H1 (cell line): ENCODE measurements around the gene PRR36. TPM values are rescaled to one million over a fixed set of nuclear protein-coding genes. Genes with fewer than 3 reads are reported as not detected.

ENCODE experiments used
- CTCF ChIA-PET: fragments of 300-600 bp; sonication (Branson Sonifier 250); formaldehyde crosslinking; loops from one replicate; lab custom pipeline; 2021; ENCODE audit not compliant: partially characterized antibody; lab: Charles Lee
- POLR2A ChIA-PET: fragments of 300-600 bp; sonication (Branson Sonifier 250); formaldehyde crosslinking; loops from one replicate; lab custom pipeline; 2021; ENCODE audit warnings: inconsistent platforms; ENCODE audit not compliant: partially characterized antibody; lab: Charles Lee
- DNase-seq, 2 experiments: peaks; one replicate each; pipeline versions ENCODE4 v3.0.0 to v3.0.0-alpha.2; 2010 to 2022; ENCODE audit warnings: low spot score in 2 of 2, low read depth in 1 of 2, mixed read lengths in 1 of 2
- FAIRE-seq: peaks from 2 replicates; lab custom pipeline; 2011; peaks lifted over from hg19 to GRCh38; lab: Jason Lieb, UNC
- H2AFZ ChIP-seq: 2 replicates; pipeline ENCODE4 v1.8.1; 2012; ENCODE audit warnings: low read length, inconsistent platforms
- H2AK5ac ChIP-seq: 2 replicates; pipeline ENCODE4 v1.6.1; 2013; ENCODE audit warnings: low read depth, low read length
- H2BK120ac ChIP-seq: replicated peaks from 2 replicates; pipeline ENCODE3; 2013; ENCODE audit warnings: low read depth, low read length, inconsistent platforms
- H2BK12ac ChIP-seq: 2 replicates; pipeline ENCODE4 v1.6.1; 2013; ENCODE audit warnings: low read depth, low read length
- H2BK15ac ChIP-seq: 2 replicates; pipeline ENCODE4 v1.6.1; 2013; ENCODE audit warnings: low read length
- H2BK20ac ChIP-seq: 2 replicates; pipeline ENCODE4 v1.6.1; 2013; ENCODE audit warnings: low read length
- H2BK5ac ChIP-seq: 2 replicates; pipeline ENCODE4 v1.6.1; 2013; ENCODE audit warnings: low read depth, low read length
- H3K14ac ChIP-seq: 2 replicates; pipeline ENCODE4 v1.6.1; 2013; ENCODE audit warnings: inconsistent platforms; ENCODE audit not compliant: insufficient read length
- H3K18ac ChIP-seq: 2 replicates; pipeline ENCODE4 v1.6.1; 2013; ENCODE audit warnings: low read length; ENCODE audit errors: extremely low read depth
- H3K23ac ChIP-seq: 2 replicates; pipeline ENCODE4 v1.6.1; 2013; ENCODE audit warnings: inconsistent platforms; ENCODE audit not compliant: insufficient read length
- H3K23me2 ChIP-seq: 2 replicates; pipeline ENCODE4 v1.6.1; 2013; ENCODE audit warnings: low read depth, low read length
- H3K27ac ChIP-seq: 2 replicates; pipeline ENCODE4 v1.6.1; 2011; ENCODE audit warnings: low read depth, low read length, inconsistent platforms
- H3K27me3 ChIP-seq, 4 experiments: replicated peaks in 1 of 4; 1 replicate in 1 of 4; 2 replicates in 3 of 4; pipeline versions ENCODE4 v1.6.1 to v1.8.1; 2011 to 2013; ENCODE audit warnings: low read length in 3 of 4, mild to moderate bottlenecking in 3 of 4, inconsistent platforms in 2 of 4, mixed read lengths in 2 of 4, moderate library complexity in 1 of 4; ENCODE audit not compliant: control insufficient read depth in 3 of 4, insufficient read depth in 3 of 4; ENCODE audit errors: extremely low read depth in 1 of 4
- H3K36me3 ChIP-seq, 4 experiments: 2 replicates each; pipeline versions ENCODE4 v1.6.1 to v1.8.1; 2011 to 2013; ENCODE audit warnings: mild to moderate bottlenecking in 4 of 4, low read length in 3 of 4, moderate library complexity in 2 of 4, control low read depth in 1 of 4, inconsistent platforms in 1 of 4; ENCODE audit not compliant: insufficient read depth in 4 of 4, control insufficient read depth in 2 of 4
- H3K4ac ChIP-seq: replicated peaks from 2 replicates; pipeline ENCODE3; 2013; ENCODE audit warnings: low read length, low read depth, mixed read lengths, inconsistent platforms; ENCODE audit not compliant: insufficient read length
- H3K4me1 ChIP-seq, 4 experiments: replicated peaks in 1 of 4; 1 replicate in 1 of 4; 2 replicates in 3 of 4; pipeline versions ENCODE4 v1.6.1 to v1.8.1; 2011 to 2013; ENCODE audit warnings: low read length in 3 of 4, inconsistent platforms in 2 of 4, mixed read lengths in 1 of 4; ENCODE audit not compliant: insufficient read depth in 4 of 4, control insufficient read depth in 3 of 4
- H3K4me2 ChIP-seq, 2 experiments: 2 replicates each; pipeline versions ENCODE4 v1.6.1 to v1.8.1; 2011 to 2013; ENCODE audit warnings: low read depth in 2 of 2, low read length in 2 of 2, control low read depth in 1 of 2, inconsistent platforms in 1 of 2, mild to moderate bottlenecking in 1 of 2; ENCODE audit not compliant: insufficient read depth in 1 of 2
- H3K4me3 ChIP-seq, 4 experiments: fragments of 200-600, 300-600 bp in 1 of 4; sonication (generic), shearing (Covaris generic), sonication (Bioruptor Twin) in 1 of 4; 2 replicates each; pipeline versions ENCODE4 v1.5.1 to v1.8.1; 2011 to 2016; ENCODE audit warnings: low read length in 4 of 4, low read depth in 3 of 4, control low read depth in 2 of 4, inconsistent platforms in 2 of 4, mild to moderate bottlenecking in 2 of 4, mixed read lengths in 1 of 4, moderate library complexity in 1 of 4; ENCODE audit not compliant: insufficient read depth in 2 of 4; ENCODE audit errors: extremely low read depth in 1 of 4
- H3K56ac ChIP-seq: replicated peaks from 2 replicates; pipeline ENCODE3; 2013; ENCODE audit warnings: low read depth, mild to moderate bottlenecking, mixed read lengths, low read length, inconsistent platforms; ENCODE audit not compliant: insufficient read length
- H3K79me1 ChIP-seq: 2 replicates; pipeline ENCODE4 v1.6.1; 2013; ENCODE audit warnings: low read depth, low read length, control low read depth
- H3K79me2 ChIP-seq, 2 experiments: 2 replicates each; pipeline versions ENCODE4 v1.6.1 to v1.8.1; 2012 to 2013; ENCODE audit warnings: low read length in 2 of 2, mild to moderate bottlenecking in 2 of 2, inconsistent platforms in 1 of 2; ENCODE audit not compliant: insufficient read depth in 2 of 2, control insufficient read depth in 1 of 2
- H3K9ac ChIP-seq, 4 experiments: replicated peaks in 1 of 4; 1 replicate in 1 of 4; 2 replicates in 3 of 4; pipeline versions ENCODE4 v1.6.1 to v1.8.1; 2011 to 2013; ENCODE audit warnings: low read depth in 3 of 4, low read length in 3 of 4, control low read depth in 2 of 4, mild to moderate bottlenecking in 2 of 4, moderate library complexity in 2 of 4, inconsistent platforms in 1 of 4; ENCODE audit errors: extremely low read depth in 1 of 4
- H3K9me3 ChIP-seq, 2 experiments: 2 replicates each; pipeline versions ENCODE4 v1.6.1 to v1.8.1; 2012 to 2013; ENCODE audit warnings: mild to moderate bottlenecking in 2 of 2, moderate library complexity in 2 of 2, control low read depth in 1 of 2, inconsistent platforms in 1 of 2, low read depth in 1 of 2, low read length in 1 of 2, mixed read lengths in 1 of 2; ENCODE audit not compliant: insufficient read depth in 2 of 2
- H4K20me1 ChIP-seq, 2 experiments: replicated peaks in 1 of 2; 2 replicates each; pipeline versions ENCODE3 to v1.8.1; 2011 to 2013; ENCODE audit warnings: inconsistent platforms in 2 of 2, low read length in 2 of 2, mild to moderate bottlenecking in 1 of 2; ENCODE audit not compliant: insufficient read depth in 2 of 2, control insufficient read depth in 1 of 2
- H4K5ac ChIP-seq: 2 replicates; pipeline ENCODE4 v1.6.1; 2013; ENCODE audit warnings: low read length, low read depth, mixed read lengths, inconsistent platforms; ENCODE audit not compliant: insufficient read length
- H4K8ac ChIP-seq: 2 replicates; pipeline ENCODE4 v1.8.0; 2013; ENCODE audit warnings: mild to moderate bottlenecking, moderate library complexity, low read length, inconsistent platforms; ENCODE audit not compliant: insufficient read depth; ENCODE audit errors: extremely low read depth
- H4K91ac ChIP-seq: replicated peaks from 2 replicates; pipeline ENCODE3; 2013; ENCODE audit warnings: low read length, mixed read lengths, inconsistent platforms; ENCODE audit not compliant: insufficient read length
- ASH2L ChIP-seq: fragments of 200-600, 300-600 bp; sonication (generic); IDR thresholded peaks from one replicate; pipeline ENCODE4 v1.7.1; 2017; ENCODE audit warnings: low read length
- CBX5 ChIP-seq: fragments of 300-800, 300-1000 bp; sonication (generic); IDR thresholded peaks from 2 replicates; pipeline ENCODE4 v1.7.1; 2016; ENCODE audit warnings: antibody characterized with exemption, low read length, low read depth
- CREB1 ChIP-seq: IDR thresholded peaks from 2 replicates; pipeline ENCODE4 v1.6.1; 2012; ENCODE audit warnings: inconsistent platforms
- CTBP2 ChIP-seq: IDR thresholded peaks from 2 replicates; pipeline ENCODE4 v1.7.0; 2011; ENCODE audit warnings: borderline replicate concordance, mild to moderate bottlenecking, moderate library complexity, mixed read lengths, low read length; ENCODE audit not compliant: insufficient read depth, insufficient read length
- GABPA ChIP-seq: IDR thresholded peaks from 2 replicates; pipeline ENCODE4 v1.6.1; 2011; ENCODE audit warnings: mild to moderate bottlenecking, low read length, moderate library complexity, borderline replicate concordance; ENCODE audit not compliant: insufficient read depth
- HDAC2 ChIP-seq, 2 experiments: fragments of 300-600 bp in 1 of 2; sonication (generic) in 1 of 2; IDR thresholded peaks; 2 replicates each; pipeline ENCODE4 v1.6.1; 2011 to 2012; ENCODE audit warnings: low read depth in 2 of 2, low read length in 2 of 2, mild to moderate bottlenecking in 2 of 2, moderate library complexity in 2 of 2, borderline replicate concordance in 1 of 2, inconsistent platforms in 1 of 2
- JUND ChIP-seq: IDR thresholded peaks from 2 replicates; pipeline ENCODE4 v1.6.1; 2011; ENCODE audit warnings: mild to moderate bottlenecking, improper control_type of control experiment, low read length
- KDM1A ChIP-seq: fragments of 200-600, 300-600 bp; sonication (generic); IDR thresholded peaks from 2 replicates; pipeline ENCODE4 v1.7.1; 2016; ENCODE audit warnings: mild to moderate bottlenecking, low read length, borderline replicate concordance
- NRF1 ChIP-seq: IDR thresholded peaks from 2 replicates; pipeline ENCODE4 v1.6.1; 2011; ENCODE audit warnings: mild to moderate bottlenecking, low read depth, low read length, improper control_type of control experiment
- POLR2AphosphoS5 ChIP-seq: IDR thresholded peaks from 2 replicates; pipeline ENCODE4 v1.6.1; 2011; ENCODE audit warnings: low read depth, low read length
- SRF ChIP-seq: IDR thresholded peaks from 2 replicates; pipeline ENCODE4 v1.6.1; 2011; ENCODE audit warnings: mild to moderate bottlenecking, low read depth, low read length, moderate library complexity
- WGBS, 2 experiments: shearing (Covaris generic) in 1 of 2; methylation state at CpG; one replicate each; pipeline versions ENCODE4 v1.1.6 to v1.1.7; 2013 to 2015; ENCODE audit warnings: low lambda C conversion rate in 2 of 2, mixed read lengths in 2 of 2, inconsistent platforms in 1 of 2, low coverage in 1 of 2, missing lambda C conversion rate in 1 of 2; ENCODE audit not compliant: insufficient replicate concordance in 2 of 2, insufficient coverage in 1 of 2, insufficient read length in 1 of 2; ENCODE audit errors: extremely low coverage in 1 of 2, missing lambda C conversion rate in 1 of 2; 5-methylcytosine and 5-hydroxymethylcytosine counted together
- polyA plus RNA-seq, 7 experiments: library from polyadenylated mRNA; depleted of rRNA in 3 of 7; stranded (reverse) in 5 of 7; unstranded in 2 of 7; fragments of >200 nt in 5 of 7; fragments of 200-250 nt in 2 of 7; gene quantifications; 1 replicate in 5 of 7; 2 replicates in 1 of 7; 4 replicates in 1 of 7; pipeline versions ENCODE4 v1.2.1 to v1.2.3, GENCODE V29; 2011 to 2013; ENCODE audit warnings: missing spikeins in 2 of 7, mixed read lengths in 2 of 7
- total RNA-seq: library from RNA; stranded (reverse); fragmentation: NEBNext Ultra II Directional; extraction: Animal tissue kit (Norgen Biotek cat#: 25700); gene quantifications from 2 replicates; pipeline ENCODE4 v1.2.1, GENCODE V29; 2021

Gene PRR36
- total and polyA plus RNA-seq, 2 of the 8 experiments (the other 6 are each of a cell fraction or from before 2014, with no cell fraction given): 1.6 to 23.9 TPM

GRCh38 chr19:7872306-7873204 is 1.6 kb downstream of the PRR36 start:
- H3K9ac ChIP-seq: no peak overlapping the region
- H3K36me3 ChIP-seq: no peaks in the 10 kb centered on the region
- H3K23ac ChIP-seq: no peak overlapping the region
- peaks cover 4% of the 10 kb centered on the region in 2 experiments for H4K20me1 ChIP-seq
- no peak for FAIRE-seq
- no peak overlapping the region for H2AFZ ChIP-seq
- no peak overlapping the region for H2BK15ac ChIP-seq
- H3K4me1 ChIP-seq: peaks cover 0 to 21% (median 16%) of the 10 kb centered on the region in 4 experiments; a peak in 5 of 7 replicates
- H4K91ac ChIP-seq: no peak overlapping the region
- peaks cover 0 to 10% (median 6%) of the 10 kb centered on the region in 4 experiments; a peak in 4 of 7 replicates for H3K27me3 ChIP-seq
- no peaks in the 10 kb centered on the region for H3K79me2 ChIP-seq
- POLR2A ChIA-PET: interaction anchor here (0.6 to 3.4 kb wide), 11 partner anchors 8 to 234 kb away, joined by 3 to 20 read pairs (median 3); partner anchors contain the start of gene MAP2K7
- H3K27ac ChIP-seq: no peak overlapping the region
- H4K5ac ChIP-seq: no peak overlapping the region
- no peak overlapping the region for H2AK5ac ChIP-seq
- no peak overlapping the region for H2BK12ac ChIP-seq
- no peak overlapping the region for H3K14ac ChIP-seq
- DNase-seq: no peak
- no peak overlapping the region for H2BK120ac ChIP-seq
- H3K79me1 ChIP-seq: no peaks in the 10 kb centered on the region; the same call in 1 of the 2 replicates
- H3K9me3 ChIP-seq: no peaks in the 10 kb centered on the region
- no peak overlapping the region for H2BK5ac ChIP-seq
- CTCF ChIA-PET: interaction anchor here (1.1 to 1.4 kb wide), 6 partner anchors 13 to 45 kb away, joined by 3 to 6 read pairs (median 4); no protein-coding TSS in a partner anchor
- H3K4me2 ChIP-seq: peak overlapping the region; percentile 89 to 100
- H3K56ac ChIP-seq: no peak overlapping the region
- no peak overlapping the region for H3K18ac ChIP-seq
- no peak overlapping the region for H4K8ac ChIP-seq
- peaks cover 16% of the 10 kb centered on the region for H3K23me2 ChIP-seq
- 79% methylated on average over 30 of the region's 47 CpGs; no CpG with 5 or more reads in 1 of the 2 experiments for WGBS, 2 experiments
- no peak overlapping the region for H3K4ac ChIP-seq
- H3K4me3 ChIP-seq: peak overlapping the region; percentile 67 to 98 (median 70); a peak in 5 of 8 replicates
- H2BK20ac ChIP-seq: no peak overlapping the region
- no peak for TF ChIP-seq POLR2AphosphoS5
- TF ChIP-seq NRF1: no peak
- TF ChIP-seq JUND: no peak
- peak; percentile 33 for TF ChIP-seq ASH2L
- TF ChIP-seq CTBP2: no peak
- TF ChIP-seq HDAC2 (IDR thresholded peaks at IDR 0.05; ENCODE audit: borderline replicate concordance in 1 of 2, low read depth in 2 of 2, low read length in 2 of 2): no peak
- TF ChIP-seq GABPA: no peak
- TF ChIP-seq CREB1: no peak
- peak; percentile 69 for TF ChIP-seq KDM1A
- no peak for TF ChIP-seq SRF
- no peak for TF ChIP-seq CBX5
